ENCODE results near the gene NUMBL. TPM values are rescaled to one million over a fixed set of nuclear protein-coding genes. Genes with fewer than 3 reads are reported as not detected.

Gene NUMBL
- total RNA-seq, 1 experiment from 2014 or later, result 41.7 TPM

- CTCF ChIA-PET, result no interaction called here
Observed at GRCh38 chr19:40684280-40684679, 6.2 kb downstream of the NUMBL start.

More at GRCh38 chr19:40684280-40684679, 6.2 kb downstream of the NUMBL start:
- Histone ChIP-seq H3K36me3 (ENCODE audit: control insufficient read depth in 1 of 2, insufficient read depth in 2 of 2, low read length in 2 of 2) (peaks cover 20 to 45% of the 10 kb centered on the region in 2 experiments), H3K79me2 (ENCODE audit: insufficient read depth, low read length) (peaks cover 19% of the 10 kb centered on the region), H3K9me3 (ENCODE audit: control insufficient read depth in 1 of 2, insufficient read depth in 1 of 2, low read depth in 1 of 2, low read length in 2 of 2) (no peaks in the 10 kb centered on the region), H3K4me3 (replicated peaks in 1 of 2; ENCODE audit: low read depth in 1 of 2, low read length in 2 of 2) (no peak overlapping the region), H3K4me2 (ENCODE audit: low read length) (no peak overlapping the region), H3K9me2 (ENCODE audit: insufficient read depth) (no peaks in the 10 kb centered on the region), H3K9ac (ENCODE audit: low read length) (no peak overlapping the region), H3K27ac (ENCODE audit: low read depth, low read length) (no peak overlapping the region), H3K4me1 (ENCODE audit: control insufficient read depth in 1 of 2, insufficient read depth in 2 of 2, low read length in 2 of 2) (peaks cover 0 to 4% of the 10 kb centered on the region in 2 experiments; a peak in 1 of 4 replicates), H4K20me1 (ENCODE audit: insufficient read depth) (no peaks in the 10 kb centered on the region), H3K27me3 (ENCODE audit: insufficient read depth, low read length) (no peaks in the 10 kb centered on the region), H2AFZ (ENCODE audit: low read depth, low read length, poor library complexity, severe bottlenecking) (no peak overlapping the region)
- RAD21 ChIA-PET (ENCODE audit: low non-redundant PET in 1 of 2, low total read pairs in 2 of 2, uncharacterized antibody in 2 of 2, unreplicated experiment in 2 of 2), result no interaction called here
- intact Hi-C loops (cut with micrococcal nuclease), result no loop called here
- BruUV-seq (replicated peaks), result no TSS peak
- TF ChIP-seq REST (IDR thresholded peaks at IDR 0.05; ENCODE audit: low read depth), result no peak
- no peak for DNase-seq (ENCODE audit: low read depth, low spot score)
- no peak for ATAC-seq
- POLR2A ChIA-PET, result no interaction called here

Measured in HCT116 (cell line).